ENCODE results near the gene STAC3.

DNA sequence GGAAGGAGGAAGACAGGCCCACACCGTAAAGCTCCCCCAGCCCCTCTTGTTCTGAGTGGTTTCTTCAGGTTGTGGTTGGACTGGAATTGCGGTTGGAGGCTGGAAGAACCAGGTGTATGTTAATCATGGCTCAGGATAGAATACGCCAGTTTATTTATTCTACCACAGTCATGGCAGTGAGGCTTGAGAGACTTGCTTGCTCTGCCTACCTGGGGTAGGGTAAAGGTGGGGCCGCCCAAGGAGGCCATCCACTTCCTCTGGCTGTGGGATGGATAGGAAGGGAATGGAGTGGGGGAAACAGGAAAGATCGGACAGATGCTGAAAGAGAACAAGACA lies 13.4 kb downstream of the STAC3 start:
- TF ChIP-seq, protein P1, sequence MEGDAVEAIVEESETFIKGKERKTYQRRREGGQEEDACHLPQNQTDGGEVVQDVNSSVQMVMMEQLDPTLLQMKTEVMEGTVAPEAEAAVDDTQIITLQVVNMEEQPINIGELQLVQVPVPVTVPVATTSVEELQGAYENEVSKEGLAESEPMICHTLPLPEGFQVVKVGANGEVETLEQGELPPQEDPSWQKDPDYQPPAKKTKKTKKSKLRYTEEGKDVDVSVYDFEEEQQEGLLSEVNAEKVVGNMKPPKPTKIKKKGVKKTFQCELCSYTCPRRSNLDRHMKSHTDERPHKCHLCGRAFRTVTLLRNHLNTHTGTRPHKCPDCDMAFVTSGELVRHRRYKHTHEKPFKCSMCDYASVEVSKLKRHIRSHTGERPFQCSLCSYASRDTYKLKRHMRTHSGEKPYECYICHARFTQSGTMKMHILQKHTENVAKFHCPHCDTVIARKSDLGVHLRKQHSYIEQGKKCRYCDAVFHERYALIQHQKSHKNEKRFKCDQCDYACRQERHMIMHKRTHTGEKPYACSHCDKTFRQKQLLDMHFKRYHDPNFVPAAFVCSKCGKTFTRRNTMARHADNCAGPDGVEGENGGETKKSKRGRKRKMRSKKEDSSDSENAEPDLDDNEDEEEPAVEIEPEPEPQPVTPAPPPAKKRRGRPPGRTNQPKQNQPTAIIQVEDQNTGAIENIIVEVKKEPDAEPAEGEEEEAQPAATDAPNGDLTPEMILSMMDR (IDR thresholded peaks at IDR 0.05; ENCODE audit: low read length): no peak
- TF ChIP-seq EZH2 (optimal IDR thresholded peaks at IDR 0.05; ENCODE audit: low read depth, low read length): no peak
- TF ChIP-seq EZH2phosphoT487 (IDR thresholded peaks at IDR 0.05; ENCODE audit: low read length): no peak

Data from MM.1S (cell line).